OCI-LY1 (cell line): ENCODE data around the gene SERPINA6.
A peak's percentile ranks its signal among the peaks of the same experiment; 100 is the strongest.

Experiments used
- H2AFZ ChIP-seq: fragments of 200-600 bp; sonication (generic), shearing (Covaris generic); 2 replicates; pipeline ENCODE4 v1.6.0; 2014; ENCODE audit warnings: antibody characterized with exemption, mild to moderate bottlenecking, low read length
- H3F3A ChIP-seq: fragments of 200-600 bp; sonication (generic), shearing (Covaris generic); 2 replicates; pipeline ENCODE4 v1.6.0; 2014; ENCODE audit warnings: mild to moderate bottlenecking, antibody characterized with exemption, low read length, moderate library complexity; ENCODE audit not compliant: insufficient read depth
- H3K27ac ChIP-seq: fragments of 200-600 bp; sonication (generic); 2 replicates; pipeline ENCODE4 v1.5.1; 2014; ENCODE audit warnings: low read length, mixed run types, mild to moderate bottlenecking, low read depth; ENCODE audit not compliant: poor library complexity, severe bottlenecking
- H3K27me3 ChIP-seq: fragments of 200-600 bp; sonication (generic); 2 replicates; pipeline ENCODE4 v1.6.0; 2014; ENCODE audit warnings: antibody characterized with exemption, mild to moderate bottlenecking, low read length, moderate library complexity; ENCODE audit not compliant: insufficient read depth
- H3K36me3 ChIP-seq: fragments of 200-600 bp; sonication (generic); 2 replicates; pipeline ENCODE4 v1.6.1; 2014; ENCODE audit warnings: mild to moderate bottlenecking, antibody characterized with exemption, low read length, moderate library complexity, mixed read lengths; ENCODE audit not compliant: insufficient read depth
- H3K4me1 ChIP-seq: fragments of 200-600 bp; sonication (generic); 2 replicates; pipeline ENCODE4 v1.5.1; 2014; ENCODE audit warnings: mild to moderate bottlenecking, low read length, moderate library complexity; ENCODE audit not compliant: insufficient read depth, severe bottlenecking
- H3K4me2 ChIP-seq: fragments of 200-600 bp; sonication (generic), shearing (Covaris generic); 2 replicates; pipeline ENCODE4 v1.6.1; 2014; ENCODE audit warnings: low read length
- H3K4me3 ChIP-seq: fragments of 200-600 bp; sonication (generic); 2 replicates; pipeline ENCODE4 v1.5.1; 2014; ENCODE audit warnings: low read length, low read depth, mild to moderate bottlenecking, mixed read lengths; ENCODE audit not compliant: poor library complexity, severe bottlenecking
- H3K79me2 ChIP-seq: fragments of 200-600 bp; shearing (Covaris generic); 2 replicates; pipeline ENCODE4 v1.6.1; 2016; ENCODE audit warnings: mixed run types, low read length, mixed read lengths; ENCODE audit not compliant: insufficient read depth
- H3K9ac ChIP-seq: fragments of 200-600 bp; sonication (generic), shearing (Covaris generic); 2 replicates; pipeline ENCODE4 v1.6.1; 2014; ENCODE audit warnings: mild to moderate bottlenecking, low read length, mixed read lengths
- H3K9me2 ChIP-seq: fragments of 200-600 bp; sonication (generic), shearing (Covaris generic); 2 replicates; pipeline ENCODE4 v1.6.1; 2014; ENCODE audit warnings: low read depth, mild to moderate bottlenecking, low read length, mixed read lengths
- H3K9me3 ChIP-seq: fragments of 200-600 bp; shearing (Covaris generic); 2 replicates; pipeline ENCODE4 v1.6.1; 2014; ENCODE audit warnings: low read length, mixed read lengths
- H4K20me1 ChIP-seq: fragments of 200-600 bp; sonication (generic), shearing (Covaris generic); 2 replicates; pipeline ENCODE4 v1.6.0; 2016; ENCODE audit warnings: mild to moderate bottlenecking, low read length; ENCODE audit not compliant: insufficient read depth
- EZH2 ChIP-seq: fragments of 200-600 bp; sonication (generic), shearing (Covaris generic); IDR thresholded peaks from 2 replicates; pipeline ENCODE4 v1.8.0; 2017; ENCODE audit warnings: borderline replicate concordance, mixed run types, mild to moderate bottlenecking, antibody characterized with exemption, low read length, moderate library complexity, mixed read lengths
- TF ChIP-seq, protein P1 (sequence below): fragments of 200-600 bp; sonication (generic), shearing (Covaris generic); IDR thresholded peaks from 2 replicates; pipeline ENCODE4 v1.5.1; 2017; ENCODE audit warnings: mild to moderate bottlenecking, antibody characterized with exemption, low read length, moderate library complexity, mixed read lengths

SERPINA6 gene

GRCh38 chr14:94342334-94342934 is 19.3 kb upstream of the SERPINA6 start:
- TF ChIP-seq, protein P1, sequence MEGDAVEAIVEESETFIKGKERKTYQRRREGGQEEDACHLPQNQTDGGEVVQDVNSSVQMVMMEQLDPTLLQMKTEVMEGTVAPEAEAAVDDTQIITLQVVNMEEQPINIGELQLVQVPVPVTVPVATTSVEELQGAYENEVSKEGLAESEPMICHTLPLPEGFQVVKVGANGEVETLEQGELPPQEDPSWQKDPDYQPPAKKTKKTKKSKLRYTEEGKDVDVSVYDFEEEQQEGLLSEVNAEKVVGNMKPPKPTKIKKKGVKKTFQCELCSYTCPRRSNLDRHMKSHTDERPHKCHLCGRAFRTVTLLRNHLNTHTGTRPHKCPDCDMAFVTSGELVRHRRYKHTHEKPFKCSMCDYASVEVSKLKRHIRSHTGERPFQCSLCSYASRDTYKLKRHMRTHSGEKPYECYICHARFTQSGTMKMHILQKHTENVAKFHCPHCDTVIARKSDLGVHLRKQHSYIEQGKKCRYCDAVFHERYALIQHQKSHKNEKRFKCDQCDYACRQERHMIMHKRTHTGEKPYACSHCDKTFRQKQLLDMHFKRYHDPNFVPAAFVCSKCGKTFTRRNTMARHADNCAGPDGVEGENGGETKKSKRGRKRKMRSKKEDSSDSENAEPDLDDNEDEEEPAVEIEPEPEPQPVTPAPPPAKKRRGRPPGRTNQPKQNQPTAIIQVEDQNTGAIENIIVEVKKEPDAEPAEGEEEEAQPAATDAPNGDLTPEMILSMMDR: no peak
- no peak for TF ChIP-seq EZH2
- Histone ChIP-seq H3K27me3 (no peaks in the 10 kb centered on the region), H3F3A (no peaks in the 10 kb centered on the region), H3K9ac (no peak overlapping the region), H3K9me2 (no peaks in the 10 kb centered on the region), H3K79me2 (no peaks in the 10 kb centered on the region), H3K36me3 (no peaks in the 10 kb centered on the region), H4K20me1 (no peaks in the 10 kb centered on the region), H3K4me3 (no peak overlapping the region), H2AFZ (no peak overlapping the region), H3K9me3 (no peaks in the 10 kb centered on the region), H3K4me2 (no peak overlapping the region), H3K4me1 (peaks cover 58% of the 10 kb centered on the region), H3K27ac (peak overlapping the region; percentile 43)

DNA sequence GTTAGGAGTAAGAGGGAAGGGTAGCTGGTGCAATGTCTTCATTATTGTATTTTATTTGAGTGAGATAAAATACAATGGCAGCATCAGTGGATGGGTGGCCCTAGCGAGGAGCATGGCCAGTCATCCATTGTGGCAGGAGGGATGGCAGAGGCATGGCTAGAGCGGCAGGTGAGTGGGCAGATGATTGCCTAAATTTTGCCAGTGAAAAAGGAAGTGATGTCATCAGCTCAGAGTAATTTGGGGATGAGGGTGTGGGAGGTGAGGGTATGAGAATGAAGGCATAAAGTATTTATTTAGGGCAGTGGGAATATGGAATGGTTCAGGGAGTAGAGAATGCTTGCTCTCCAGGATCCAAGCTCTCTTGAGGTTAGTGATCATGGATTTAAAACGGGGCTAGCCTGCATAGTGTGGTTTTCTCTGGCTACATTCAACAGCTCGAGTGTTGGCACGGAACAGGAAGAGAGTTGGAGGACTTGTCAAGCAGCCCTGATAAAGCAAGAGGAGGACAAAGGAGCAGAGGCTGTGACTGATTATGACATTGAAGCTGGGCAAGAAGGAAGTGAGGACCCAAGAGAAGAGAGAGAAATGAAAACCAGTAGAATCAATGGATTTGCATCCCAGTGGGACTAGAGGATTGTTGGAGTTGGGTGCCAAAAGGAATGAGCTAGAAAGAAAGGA is 18.7 kb upstream of the SERPINA6 start:
- H3K4me1 ChIP-seq: peaks cover 52% of the 10 kb centered on the region
- H3K36me3 ChIP-seq: no peaks in the 10 kb centered on the region
- no peak overlapping the region for H2AFZ ChIP-seq
- peak overlapping the region; percentile 43 for H3K27ac ChIP-seq
- H3K27me3 ChIP-seq: no peaks in the 10 kb centered on the region
- no peak overlapping the region for H3K9ac ChIP-seq
- no peak overlapping the region for H3K4me2 ChIP-seq
- H4K20me1 ChIP-seq: no peaks in the 10 kb centered on the region
- no peaks in the 10 kb centered on the region for H3K9me2 ChIP-seq
- TF ChIP-seq EZH2: no peak
- TF ChIP-seq, protein P1: no peak
- H3K4me3 ChIP-seq: no peak overlapping the region
- H3K9me3 ChIP-seq: no peaks in the 10 kb centered on the region
- no peaks in the 10 kb centered on the region for H3F3A ChIP-seq
- no peaks in the 10 kb centered on the region for H3K79me2 ChIP-seq

DNA sequence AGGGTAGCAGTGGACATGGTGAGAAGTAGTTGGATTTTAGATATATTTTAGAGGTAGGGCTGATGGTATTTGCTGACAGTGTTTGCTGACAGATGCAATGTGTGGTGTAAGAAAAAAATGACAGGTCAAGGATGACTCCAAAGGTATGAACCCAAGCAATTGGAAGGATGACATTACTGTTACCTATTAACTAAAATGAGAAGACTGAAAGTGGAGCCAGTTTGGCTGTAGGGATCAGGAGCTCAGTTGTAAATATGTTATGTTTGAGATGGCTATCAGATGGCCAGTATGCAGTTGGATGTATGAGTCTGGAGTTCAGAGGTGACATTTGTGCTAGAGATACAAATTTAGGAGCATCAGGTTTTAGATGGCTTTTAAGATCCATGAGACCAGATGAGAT is 17.4 kb upstream of the SERPINA6 start:
- no peak overlapping the region for H3K27ac ChIP-seq
- no peaks in the 10 kb centered on the region for H4K20me1 ChIP-seq
- no peak overlapping the region for H3K9ac ChIP-seq
- H3K9me2 ChIP-seq: no peaks in the 10 kb centered on the region; the same call in 1 of the 2 replicates
- no peaks in the 10 kb centered on the region for H3F3A ChIP-seq
- H3K36me3 ChIP-seq: no peaks in the 10 kb centered on the region
- no peak overlapping the region for H2AFZ ChIP-seq
- H3K4me2 ChIP-seq: no peak overlapping the region
- H3K79me2 ChIP-seq: no peaks in the 10 kb centered on the region
- TF ChIP-seq, protein P1: no peak
- TF ChIP-seq EZH2: no peak
- no peaks in the 10 kb centered on the region for H3K9me3 ChIP-seq
- H3K4me3 ChIP-seq: no peak overlapping the region
- peaks cover 40% of the 10 kb centered on the region for H3K4me1 ChIP-seq
- no peaks in the 10 kb centered on the region for H3K27me3 ChIP-seq
